NB4 (cell line): ENCODE results near the gene DENND4C.

Source experiments
- DNase-seq: peaks from one replicate; pipeline ENCODE4 v3.0.0; 2010; ENCODE audit warnings: low read depth
- H3K4me3 ChIP-seq: one replicate; pipeline ENCODE4 v1.5.1; 2011; ENCODE audit warnings: mild to moderate bottlenecking, low read depth, low read length, moderate library complexity
- MYC ChIP-seq: IDR thresholded peaks from 2 replicates; pipeline ENCODE4 v1.6.1; 2011; ENCODE audit warnings: low read depth, low read length
- POLR2A ChIP-seq: IDR thresholded peaks from 2 replicates; pipeline ENCODE4 v1.6.1; 2011; ENCODE audit warnings: mild to moderate bottlenecking; ENCODE audit not compliant: insufficient read length; ENCODE audit errors: extremely low read depth
- TF ChIP-seq, protein P1 (sequence below): IDR thresholded peaks from one replicate; pipeline ENCODE4 v1.5.1; 2012; ENCODE audit warnings: low read depth, low read length
- TF ChIP-seq, protein P2 (sequence below): IDR thresholded peaks from 2 replicates; pipeline ENCODE4 v1.6.1; 2011; ENCODE audit warnings: low read depth, low read length

The DENND4C gene

DNA sequence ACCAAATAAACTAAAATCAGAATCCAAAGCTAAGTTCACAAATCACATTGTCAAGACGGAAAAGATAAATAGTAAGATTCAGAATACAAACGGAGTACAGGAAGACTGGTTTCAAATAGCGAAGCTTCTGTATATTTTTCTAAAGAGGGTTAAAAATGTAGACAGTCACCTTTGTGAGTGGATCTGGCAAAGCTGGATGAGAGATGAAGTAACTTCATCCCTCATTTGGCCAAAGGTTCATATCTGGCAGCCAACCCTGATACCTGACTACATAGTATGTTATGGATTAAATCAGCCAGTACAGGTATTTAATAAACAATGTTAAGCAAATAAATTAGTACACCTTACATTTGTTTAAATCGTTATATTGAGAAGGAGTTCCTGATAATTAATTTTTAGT is 21.3 kb upstream of the DENND4C start:
- DNase-seq = no peak
- TF ChIP-seq MYC (no peak), POLR2A (no peak)
- TF ChIP-seq, protein P1, sequence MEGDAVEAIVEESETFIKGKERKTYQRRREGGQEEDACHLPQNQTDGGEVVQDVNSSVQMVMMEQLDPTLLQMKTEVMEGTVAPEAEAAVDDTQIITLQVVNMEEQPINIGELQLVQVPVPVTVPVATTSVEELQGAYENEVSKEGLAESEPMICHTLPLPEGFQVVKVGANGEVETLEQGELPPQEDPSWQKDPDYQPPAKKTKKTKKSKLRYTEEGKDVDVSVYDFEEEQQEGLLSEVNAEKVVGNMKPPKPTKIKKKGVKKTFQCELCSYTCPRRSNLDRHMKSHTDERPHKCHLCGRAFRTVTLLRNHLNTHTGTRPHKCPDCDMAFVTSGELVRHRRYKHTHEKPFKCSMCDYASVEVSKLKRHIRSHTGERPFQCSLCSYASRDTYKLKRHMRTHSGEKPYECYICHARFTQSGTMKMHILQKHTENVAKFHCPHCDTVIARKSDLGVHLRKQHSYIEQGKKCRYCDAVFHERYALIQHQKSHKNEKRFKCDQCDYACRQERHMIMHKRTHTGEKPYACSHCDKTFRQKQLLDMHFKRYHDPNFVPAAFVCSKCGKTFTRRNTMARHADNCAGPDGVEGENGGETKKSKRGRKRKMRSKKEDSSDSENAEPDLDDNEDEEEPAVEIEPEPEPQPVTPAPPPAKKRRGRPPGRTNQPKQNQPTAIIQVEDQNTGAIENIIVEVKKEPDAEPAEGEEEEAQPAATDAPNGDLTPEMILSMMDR = no peak
- TF ChIP-seq, protein P2, sequence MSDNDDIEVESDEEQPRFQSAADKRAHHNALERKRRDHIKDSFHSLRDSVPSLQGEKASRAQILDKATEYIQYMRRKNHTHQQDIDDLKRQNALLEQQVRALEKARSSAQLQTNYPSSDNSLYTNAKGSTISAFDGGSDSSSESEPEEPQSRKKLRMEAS = no peak
- H3K4me3 ChIP-seq = no peak overlapping the region

DNA sequence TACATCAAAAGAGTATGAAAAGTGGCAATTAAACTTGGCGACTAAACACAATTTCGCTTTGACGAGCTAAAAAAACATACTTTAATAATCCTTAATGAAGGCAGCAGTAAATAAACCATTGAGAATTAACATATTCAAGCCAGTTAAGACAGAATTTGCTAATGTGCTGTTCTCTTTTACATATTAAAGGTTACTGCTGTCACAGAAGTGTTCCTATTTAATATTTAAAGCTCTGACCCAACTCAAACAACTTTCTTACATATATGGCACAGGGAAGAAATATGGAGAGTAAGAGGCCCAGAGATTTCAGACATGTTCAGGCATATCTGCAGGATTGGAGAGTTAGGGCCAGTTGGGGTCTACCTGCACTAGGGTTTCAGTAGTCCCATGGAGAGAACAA is 16.7 kb upstream of the DENND4C start:
- no peak for TF ChIP-seq MYC
- TF ChIP-seq, protein P1 = no peak
- TF ChIP-seq, protein P2 = no peak
- no peak for TF ChIP-seq POLR2A
- H3K4me3 ChIP-seq = no peak overlapping the region
- DNase-seq = no peak

DNA sequence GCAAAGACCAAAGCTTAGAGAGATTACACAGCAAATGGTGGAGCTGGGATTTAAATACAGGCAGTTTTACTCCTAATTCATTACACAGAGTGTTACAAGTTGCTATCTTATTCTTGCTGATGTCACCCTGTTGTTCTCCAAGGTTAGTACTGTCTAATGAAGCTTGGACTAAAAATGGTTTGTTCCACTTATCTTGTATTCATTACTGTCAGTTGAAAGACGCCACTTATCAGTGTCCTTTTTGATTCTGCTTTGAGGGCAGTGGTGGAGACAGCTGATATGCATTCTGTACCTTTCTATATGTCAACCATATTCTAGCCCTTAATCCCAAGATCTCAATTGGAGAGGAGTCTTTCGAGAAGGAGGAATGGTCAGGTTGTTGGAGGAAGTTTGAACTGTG is 14.0 kb upstream of the DENND4C start:
- no peak for TF ChIP-seq POLR2A
- TF ChIP-seq, protein P1 = no peak
- TF ChIP-seq, protein P2 = no peak
- TF ChIP-seq MYC = no peak
- no peak for DNase-seq
- no peak overlapping the region for H3K4me3 ChIP-seq

DNA sequence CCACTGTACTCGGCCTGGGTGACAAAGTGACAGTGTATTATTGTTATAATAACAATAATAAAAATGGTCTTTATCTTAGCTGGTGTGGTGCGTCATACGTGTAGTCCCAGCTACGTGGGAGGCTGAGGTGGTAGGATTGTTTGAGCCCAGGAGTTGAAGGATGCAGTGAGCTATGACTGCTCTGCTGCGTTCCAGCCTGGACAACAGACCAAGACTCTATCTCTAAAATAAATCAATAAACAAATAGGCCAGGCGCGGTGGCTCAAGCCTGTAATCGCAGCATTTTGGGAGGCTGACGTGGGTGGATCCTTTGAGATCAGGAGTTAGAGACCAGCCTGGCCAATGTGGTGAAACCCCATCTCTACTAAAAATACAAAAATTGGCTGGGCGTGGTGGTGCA is 9.2 kb upstream of the DENND4C start:
- TF ChIP-seq MYC (no peak), POLR2A (no peak)
- TF ChIP-seq, protein P1 = no peak
- TF ChIP-seq, protein P2 = no peak
- no peak overlapping the region for H3K4me3 ChIP-seq
- no peak for DNase-seq

DNA sequence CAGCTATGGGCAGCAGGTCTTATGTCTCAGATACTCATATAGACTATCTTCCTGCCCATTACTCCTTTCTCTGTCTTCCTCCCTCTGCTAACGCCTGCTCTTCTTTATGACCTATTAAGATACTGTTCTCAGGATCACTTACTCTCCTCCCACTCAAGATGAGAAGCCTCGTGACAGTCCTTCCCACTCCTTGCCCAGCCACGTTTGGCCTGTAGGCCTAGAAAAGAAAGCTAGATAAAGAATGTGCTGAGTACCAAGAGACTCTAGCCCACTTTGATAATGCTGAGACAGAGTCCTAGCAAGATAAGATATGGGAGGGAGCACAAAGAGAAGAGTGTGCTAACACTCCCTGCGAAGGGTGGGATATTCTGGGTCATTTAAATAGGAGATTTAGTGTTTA is 6.8 kb upstream of the DENND4C start:
- DNase-seq = no peak
- H3K4me3 ChIP-seq = no peak overlapping the region
- TF ChIP-seq, protein P1 = no peak

DNA sequence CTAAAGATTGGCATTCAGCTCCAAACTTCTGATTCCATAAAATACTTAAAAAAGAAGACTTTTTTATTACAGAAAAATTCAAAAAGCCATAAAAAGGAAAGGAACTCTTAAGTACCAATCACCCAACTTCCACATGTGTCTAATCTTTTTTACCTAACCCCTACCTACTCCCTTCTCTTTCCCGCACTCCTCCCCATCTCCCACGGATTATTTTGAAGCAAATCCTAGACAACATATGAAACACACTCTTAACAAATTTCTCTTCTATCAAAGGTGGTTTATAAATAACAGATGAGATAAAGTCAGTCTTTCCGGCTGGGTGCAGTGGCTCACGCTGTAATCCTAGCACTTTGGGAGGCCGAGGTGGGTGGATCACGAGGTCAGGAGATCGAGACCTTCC is 5.9 kb upstream of the DENND4C start:
- DNase-seq = no peak
- H3K4me3 ChIP-seq = no peak overlapping the region
- no peak for TF ChIP-seq MYC
- TF ChIP-seq, protein P2 = no peak
- TF ChIP-seq, protein P1 = no peak
- no peak for TF ChIP-seq POLR2A
